ENCODE data around the gene MAP3K1.

The MAP3K1 gene

GRCh38 chr5:56837381-56837780, 22.0 kb downstream of the MAP3K1 start:
- no peak for DNase-seq (ENCODE audit: low spot score)
- H3K4me2 ChIP-seq (ENCODE audit: insufficient read depth, low read length, poor library complexity, severe bottlenecking), result no peak overlapping the region
- H3K9ac ChIP-seq (ENCODE audit: low read depth, low read length, poor library complexity), result no peak overlapping the region
- H3K18ac ChIP-seq (ENCODE audit: low read length), result no peak overlapping the region
- no peaks in the 10 kb centered on the region for H3K27me3 ChIP-seq (ENCODE audit: control insufficient read depth in 3 of 3, insufficient read depth in 3 of 3, low read depth in 1 of 3, low read length in 3 of 3)
- no peak overlapping the region for H2BK15ac ChIP-seq (ENCODE audit: low read length)
- no peak overlapping the region for H2BK5ac ChIP-seq (ENCODE audit: low read length)
- H3K27ac ChIP-seq (replicated peaks; ENCODE audit: low read length), result no peak overlapping the region
- H3K4me3 ChIP-seq (ENCODE audit: low read length in 2 of 2), result no peak overlapping the region
- H3K14ac ChIP-seq (ENCODE audit: low read length), result no peak overlapping the region
- H4K91ac ChIP-seq (ENCODE audit: low read depth, low read length, poor library complexity), result no peak overlapping the region
- peaks cover 6 to 9% of the 10 kb centered on the region in 2 donors for H3K4me1 ChIP-seq (ENCODE audit: control insufficient read depth in 2 of 2, insufficient read depth in 1 of 2, low read depth in 1 of 2, low read length in 2 of 2)
- no peak overlapping the region for H2AFZ ChIP-seq (ENCODE audit: low read length)
- H3K9me3 ChIP-seq (replicated peaks in 1 of 2; ENCODE audit: control insufficient read depth in 2 of 2, insufficient read depth in 1 of 2, low read depth in 1 of 2, low read length in 2 of 2), result no peaks in the 10 kb centered on the region
- no peak overlapping the region for H3K4ac ChIP-seq (ENCODE audit: low read length)
- no CpG with 5 or more reads among the region's 3 CpGs for WGBS, 2 donors (ENCODE audit: extremely low coverage in 2 of 2, insufficient read length in 2 of 2, insufficient replicate concordance in 1 of 2)
- H2BK120ac ChIP-seq (ENCODE audit: low read depth, low read length), result no peak overlapping the region
- H3K23ac ChIP-seq (ENCODE audit: low read depth, low read length, poor library complexity), result no peak overlapping the region
- H3K36me3 ChIP-seq (replicated peaks in 1 of 2; ENCODE audit: control insufficient read depth in 2 of 2, insufficient read depth in 2 of 2, low read length in 2 of 2), result no peaks in the 10 kb centered on the region
- H3K79me1 ChIP-seq (ENCODE audit: low read depth, low read length), result peaks cover 2% of the 10 kb centered on the region
- H2AK5ac ChIP-seq (ENCODE audit: low read depth, low read length), result no peak overlapping the region
- H2BK12ac ChIP-seq (ENCODE audit: low read length), result no peak overlapping the region
- no peak overlapping the region for H4K8ac ChIP-seq (ENCODE audit: low read depth, low read length)

- no peak overlapping the region for H4K91ac ChIP-seq (ENCODE audit: low read depth, low read length, poor library complexity)
- H3K4me1 ChIP-seq (ENCODE audit: control insufficient read depth in 2 of 2, insufficient read depth in 1 of 2, low read depth in 1 of 2, low read length in 2 of 2), result peaks cover 6 to 9% of the 10 kb centered on the region in 2 donors
- H3K4me3 ChIP-seq (ENCODE audit: low read length in 2 of 2), result no peak overlapping the region
- H3K23ac ChIP-seq (ENCODE audit: low read depth, low read length, poor library complexity), result no peak overlapping the region
- H3K27me3 ChIP-seq (ENCODE audit: control insufficient read depth in 3 of 3, insufficient read depth in 3 of 3, low read depth in 1 of 3, low read length in 3 of 3), result no peaks in the 10 kb centered on the region
- no CpG with 5 or more reads among the region's 1 CpG for WGBS, 2 donors (ENCODE audit: extremely low coverage in 2 of 2, insufficient read length in 2 of 2, insufficient replicate concordance in 1 of 2)
- no peak overlapping the region for H2BK5ac ChIP-seq (ENCODE audit: low read length)
- no peak overlapping the region for H2AK5ac ChIP-seq (ENCODE audit: low read depth, low read length)
- no peak overlapping the region for H3K4ac ChIP-seq (ENCODE audit: low read length)
- no peak overlapping the region for H2BK15ac ChIP-seq (ENCODE audit: low read length)
- DNase-seq (ENCODE audit: low spot score), result no peak
- H3K4me2 ChIP-seq (ENCODE audit: insufficient read depth, low read length, poor library complexity, severe bottlenecking), result no peak overlapping the region
- no peak overlapping the region for H3K14ac ChIP-seq (ENCODE audit: low read length)
- H3K36me3 ChIP-seq (replicated peaks in 1 of 2; ENCODE audit: control insufficient read depth in 2 of 2, insufficient read depth in 2 of 2, low read length in 2 of 2), result no peaks in the 10 kb centered on the region
- H3K18ac ChIP-seq (ENCODE audit: low read length), result no peak overlapping the region
- H2BK12ac ChIP-seq (ENCODE audit: low read length), result no peak overlapping the region
- H3K27ac ChIP-seq (replicated peaks; ENCODE audit: low read length), result no peak overlapping the region
- H4K8ac ChIP-seq (ENCODE audit: low read depth, low read length), result no peak overlapping the region
- no peak overlapping the region for H2BK120ac ChIP-seq (ENCODE audit: low read depth, low read length)
- H3K9me3 ChIP-seq (replicated peaks in 1 of 2; ENCODE audit: control insufficient read depth in 2 of 2, insufficient read depth in 1 of 2, low read depth in 1 of 2, low read length in 2 of 2), result no peaks in the 10 kb centered on the region
- no peak overlapping the region for H2AFZ ChIP-seq (ENCODE audit: low read length)
- peaks cover 2% of the 10 kb centered on the region for H3K79me1 ChIP-seq (ENCODE audit: low read depth, low read length)
- H3K9ac ChIP-seq (ENCODE audit: low read depth, low read length, poor library complexity), result no peak overlapping the region
Observed at GRCh38 chr5:56837956-56838355, 22.6 kb downstream of the MAP3K1 start.

- no peak overlapping the region for H3K18ac ChIP-seq (ENCODE audit: low read length)
- H3K4me1 ChIP-seq (ENCODE audit: control insufficient read depth in 2 of 2, insufficient read depth in 1 of 2, low read depth in 1 of 2, low read length in 2 of 2), result peaks cover 2 to 6% of the 10 kb centered on the region in 2 donors
- no peak overlapping the region for H2BK5ac ChIP-seq (ENCODE audit: low read length)
- H4K8ac ChIP-seq (ENCODE audit: low read depth, low read length), result no peak overlapping the region
- no peak overlapping the region for H2BK120ac ChIP-seq (ENCODE audit: low read depth, low read length)
- no peak overlapping the region for H4K91ac ChIP-seq (ENCODE audit: low read depth, low read length, poor library complexity)
- H3K23ac ChIP-seq (ENCODE audit: low read depth, low read length, poor library complexity), result no peak overlapping the region
- H3K4ac ChIP-seq (ENCODE audit: low read length), result no peak overlapping the region
- H2BK15ac ChIP-seq (ENCODE audit: low read length), result no peak overlapping the region
- H3K9me3 ChIP-seq (replicated peaks in 1 of 2; ENCODE audit: control insufficient read depth in 2 of 2, insufficient read depth in 1 of 2, low read depth in 1 of 2, low read length in 2 of 2), result no peaks in the 10 kb centered on the region
- H2BK12ac ChIP-seq (ENCODE audit: low read length), result no peak overlapping the region
- no peaks in the 10 kb centered on the region for H3K27me3 ChIP-seq (ENCODE audit: control insufficient read depth in 3 of 3, insufficient read depth in 3 of 3, low read depth in 1 of 3, low read length in 3 of 3)
- H3K9ac ChIP-seq (ENCODE audit: low read depth, low read length, poor library complexity), result no peak overlapping the region
- no CpG with 5 or more reads among the region's 4 CpGs for WGBS, 2 donors (ENCODE audit: extremely low coverage in 2 of 2, insufficient read length in 2 of 2, insufficient replicate concordance in 1 of 2)
- no peak overlapping the region for H3K4me3 ChIP-seq (ENCODE audit: low read length in 2 of 2)
- no peak overlapping the region for H3K14ac ChIP-seq (ENCODE audit: low read length)
- peak; percentile 45 for DNase-seq (ENCODE audit: low spot score)
- H3K4me2 ChIP-seq (ENCODE audit: insufficient read depth, low read length, poor library complexity, severe bottlenecking), result no peak overlapping the region
- H3K36me3 ChIP-seq (replicated peaks in 1 of 2; ENCODE audit: control insufficient read depth in 2 of 2, insufficient read depth in 2 of 2, low read length in 2 of 2), result no peaks in the 10 kb centered on the region
- H3K79me1 ChIP-seq (ENCODE audit: low read depth, low read length), result peaks cover 2% of the 10 kb centered on the region
- no peak overlapping the region for H2AFZ ChIP-seq (ENCODE audit: low read length)
- H2AK5ac ChIP-seq (ENCODE audit: low read depth, low read length), result no peak overlapping the region
- no peak overlapping the region for H3K27ac ChIP-seq (replicated peaks; ENCODE audit: low read length)
Observed at GRCh38 chr5:56838409-56839039, 23.2 kb downstream of the MAP3K1 start.

- Histone ChIP-seq H2AFZ (ENCODE audit: low read length) (no peak overlapping the region), H3K36me3 (replicated peaks in 1 of 2; ENCODE audit: control insufficient read depth in 2 of 2, insufficient read depth in 2 of 2, low read length in 2 of 2) (no peaks in the 10 kb centered on the region), H3K9me3 (replicated peaks in 1 of 2; ENCODE audit: control insufficient read depth in 2 of 2, insufficient read depth in 1 of 2, low read depth in 1 of 2, low read length in 2 of 2) (no peaks in the 10 kb centered on the region), H3K23ac (ENCODE audit: low read depth, low read length, poor library complexity) (no peak overlapping the region), H2AK5ac (ENCODE audit: low read depth, low read length) (no peak overlapping the region), H3K27ac (replicated peaks; ENCODE audit: low read length) (no peak overlapping the region), H2BK120ac (ENCODE audit: low read depth, low read length) (no peak overlapping the region), H3K4me2 (ENCODE audit: insufficient read depth, low read length, poor library complexity, severe bottlenecking) (no peak overlapping the region), H3K9ac (ENCODE audit: low read depth, low read length, poor library complexity) (no peak overlapping the region), H2BK5ac (ENCODE audit: low read length) (no peak overlapping the region), H3K14ac (ENCODE audit: low read length) (no peak overlapping the region), H2BK12ac (ENCODE audit: low read length) (no peak overlapping the region), H3K79me1 (ENCODE audit: low read depth, low read length) (peaks cover 2% of the 10 kb centered on the region), H3K18ac (ENCODE audit: low read length) (no peak overlapping the region), H3K27me3 (ENCODE audit: control insufficient read depth in 3 of 3, insufficient read depth in 3 of 3, low read depth in 1 of 3, low read length in 3 of 3) (no peaks in the 10 kb centered on the region), H3K4me3 (ENCODE audit: low read length in 2 of 2) (no peak overlapping the region), H3K4ac (ENCODE audit: low read length) (no peak overlapping the region), H4K91ac (ENCODE audit: low read depth, low read length, poor library complexity) (no peak overlapping the region), H4K8ac (ENCODE audit: low read depth, low read length) (no peak overlapping the region), H2BK15ac (ENCODE audit: low read length) (no peak overlapping the region), H3K4me1 (ENCODE audit: control insufficient read depth in 2 of 2, insufficient read depth in 1 of 2, low read depth in 1 of 2, low read length in 2 of 2) (peaks cover 2 to 6% of the 10 kb centered on the region in 2 donors)
- DNase-seq (ENCODE audit: low spot score), result no peak
- WGBS, 2 donors (ENCODE audit: extremely low coverage in 2 of 2, insufficient read length in 2 of 2, insufficient replicate concordance in 1 of 2), result no CpG with 5 or more reads among the region's 4 CpGs
Observed at GRCh38 chr5:56839062-56839461, 23.7 kb downstream of the MAP3K1 start.

All from neuronal stem cell (in vitro differentiated cells).